Epithelial cell of esophagus (primary cell): ENCODE results near the gene TGFBR1.

ENCODE experiments used
- DNase-seq: peaks from one replicate; pipeline ENCODE4 v3.0.0; 2010; ENCODE audit warnings: low read depth
- H3K4me3 ChIP-seq: 2 replicates; pipeline ENCODE4 v1.5.1; 2011; ENCODE audit warnings: mild to moderate bottlenecking, low read length, control low read depth
- CTCF ChIP-seq: IDR thresholded peaks from 2 replicates; pipeline ENCODE4 v1.5.1; 2011; ENCODE audit warnings: low read depth, mild to moderate bottlenecking, low read length, control low read depth, inconsistent platforms; ENCODE audit not compliant: insufficient read depth; ENCODE audit errors: missing control alignments

The TGFBR1 gene

GRCh38 chr9:99197124-99197630 is 92.3 kb downstream of the TGFBR1 start:
- no peak for TF ChIP-seq CTCF
- DNase-seq: no peak
- H3K4me3 ChIP-seq: no peak overlapping the region

DNA sequence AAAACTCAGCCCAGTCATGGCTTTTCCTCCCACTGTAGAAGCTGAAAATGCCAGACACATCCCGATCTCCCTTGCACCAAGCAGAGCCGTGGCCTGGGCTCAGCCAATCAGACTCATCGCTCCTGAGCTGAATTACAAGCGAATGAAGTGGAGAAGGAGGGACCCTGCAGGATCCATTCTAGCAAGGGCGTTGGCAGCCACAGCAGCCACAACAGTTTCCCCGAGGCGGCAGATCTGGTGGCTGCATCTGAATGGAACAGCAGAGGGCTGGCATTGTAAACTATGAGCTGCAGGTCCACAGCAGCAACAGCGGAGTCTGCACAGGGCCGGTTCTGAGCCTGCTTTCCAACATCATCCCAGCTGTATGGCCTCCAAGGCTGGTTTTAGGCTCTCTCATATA is 93.1 kb downstream of the TGFBR1 start:
- no peak for TF ChIP-seq CTCF
- no peak for DNase-seq
- no peak overlapping the region for H3K4me3 ChIP-seq

GRCh38 chr9:99199938-99200539 is 95.1 kb downstream of the TGFBR1 start:
- TF ChIP-seq CTCF: no peak
- no peak for DNase-seq
- H3K4me3 ChIP-seq: no peak overlapping the region

GRCh38 chr9:99201603-99202002 is 96.7 kb downstream of the TGFBR1 start:
- H3K4me3 ChIP-seq: no peak overlapping the region
- no peak for TF ChIP-seq CTCF
- DNase-seq: no peak
